ENCODE measurements around the gene BLOC1S6. TPM values are rescaled to one million over a fixed set of nuclear protein-coding genes. Genes with fewer than 3 reads are reported as not detected.

BLOC1S6 gene
- total RNA-seq, 5 donors from 2014 or later (not counting 1 experiment from before 2014, with no cell fraction given): 37.5 to 59.5 (median 40.5) TPM

DNA sequence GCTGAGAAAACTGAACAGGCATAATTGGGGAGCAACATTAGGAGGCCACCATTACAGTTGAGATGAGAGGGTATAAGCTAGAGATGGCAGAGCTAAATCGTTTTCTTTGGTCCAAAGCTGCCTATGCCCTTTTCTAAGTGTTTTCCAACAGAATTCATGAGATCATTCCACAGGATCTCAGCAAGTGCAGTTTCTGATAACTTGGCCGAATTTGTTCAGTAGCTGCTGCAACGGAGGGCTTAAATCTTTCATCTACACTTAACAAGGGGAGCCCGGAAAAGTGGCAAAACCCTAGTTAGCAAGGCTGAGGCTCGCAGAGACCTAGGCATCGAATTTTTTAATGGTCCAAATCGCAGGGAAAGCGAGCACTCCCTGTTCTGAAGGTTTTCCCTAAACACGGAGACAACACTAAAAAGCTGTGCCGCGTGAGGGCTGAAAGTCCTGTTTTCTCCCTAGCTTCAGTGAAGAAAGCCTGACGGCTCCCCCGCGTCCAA, 531 bp upstream of the BLOC1S6 start:
- 0% methylated on average over 10 of the region's 14 CpGs for WGBS (ENCODE audit: insufficient coverage)
- ATAC-seq (replicated peaks in 1 of 4) (peak; percentile 19 to 26 (median 20)), DNase-seq (peak in 1 of 35 experiments; percentile 1)
- H3K36me3 ChIP-seq (ENCODE audit: control insufficient read depth in 2 of 2, extremely low read depth in 1 of 2, insufficient read depth in 1 of 2, low read length in 1 of 2): no peaks in the 10 kb centered on the region
- H3K27me3 Mint-ChIP-seq: no peaks in the 10 kb centered on the region
- peaks cover 36 to 46% (median 45%) of the 10 kb centered on the region in 3 donors for H3K4me1 Mint-ChIP-seq
- H3K27ac Mint-ChIP-seq: peak overlapping the region; percentile 100
- peak overlapping the region; percentile 96 to 100 (median 100) for H3K4me3 Mint-ChIP-seq
- no peaks in the 10 kb centered on the region for H3K9me3 Mint-ChIP-seq
- H3K27ac ChIP-seq (ENCODE audit: low read length): peak overlapping the region; percentile 97
- no peaks in the 10 kb centered on the region for H3K9me3 ChIP-seq
- peak overlapping the region; percentile 78 to 89 for H3K4me3 ChIP-seq (ENCODE audit: control insufficient read depth in 1 of 2, extremely low read depth in 1 of 2, low read length in 1 of 2)
- POLR2A ChIA-PET: interaction anchor here (0.6 to 2.8 kb wide), 10 partner anchors 8 to 422 kb away, joined by 3 to 13 read pairs (median 4); partner anchors contain the start of gene SQOR (in 1 of the 2)
- H3K27me3 ChIP-seq (replicated peaks in 1 of 2; ENCODE audit: control insufficient read depth in 2 of 2, extremely low read depth in 1 of 2, insufficient read depth in 2 of 2, low read length in 1 of 2): no peaks in the 10 kb centered on the region
- H3K36me3 Mint-ChIP-seq: no peaks in the 10 kb centered on the region
- CTCF ChIA-PET: interaction anchor here (0.6 to 2.4 kb wide), 16 partner anchors 15 to 418 kb away, joined by 3 to 16 read pairs (median 3); partner anchors contain the start of gene SQOR (in 1 of the 2)
- peaks cover 21 to 25% of the 10 kb centered on the region in 2 experiments for H3K4me1 ChIP-seq (ENCODE audit: control insufficient read depth in 1 of 2, extremely low read depth in 1 of 2, insufficient read depth in 2 of 2, low read length in 2 of 2)

DNA sequence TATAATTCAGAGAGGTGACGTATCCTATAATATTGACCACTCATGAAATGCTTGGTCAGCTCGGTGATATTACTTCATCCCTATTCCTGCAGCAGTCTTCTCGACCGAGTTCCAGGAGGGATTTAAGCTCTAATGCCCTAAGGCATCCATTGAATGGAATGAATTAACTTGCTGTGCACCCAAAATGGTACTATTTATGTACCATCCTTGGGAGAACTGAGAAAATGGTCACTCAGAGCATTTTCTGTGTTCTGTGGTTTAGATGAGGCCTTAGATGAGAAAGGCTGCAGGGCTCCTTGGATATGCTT, 638 bp downstream of the BLOC1S6 start:
- Mint-ChIP-seq H3K27me3 (no peaks in the 10 kb centered on the region), H3K36me3 (peaks cover 4% of the 10 kb centered on the region), H3K4me3 (peak overlapping the region; percentile 96 to 100 (median 100)), H3K9me3 (no peaks in the 10 kb centered on the region), H3K4me1 (peaks cover 36 to 56% (median 54%) of the 10 kb centered on the region in 3 donors), H3K27ac (peak overlapping the region; percentile 100)
- DNase-seq (no peak), ATAC-seq (replicated peaks in 1 of 4) (no peak)
- peaks cover 0 to 10% of the 10 kb centered on the region in 2 donors for H3K36me3 ChIP-seq (ENCODE audit: control insufficient read depth in 2 of 2, extremely low read depth in 1 of 2, insufficient read depth in 1 of 2, low read length in 1 of 2)
- CTCF ChIA-PET: interaction anchor here (0.7 to 2.4 kb wide), 10 partner anchors 15 to 470 kb away, joined by 3 to 16 read pairs (median 4); no protein-coding TSS in a partner anchor
- H3K4me3 ChIP-seq (ENCODE audit: control insufficient read depth in 1 of 2, extremely low read depth in 1 of 2, low read length in 1 of 2): peak overlapping the region; percentile 78 to 89
- peaks cover 21 to 27% of the 10 kb centered on the region in 2 experiments for H3K4me1 ChIP-seq (ENCODE audit: control insufficient read depth in 1 of 2, extremely low read depth in 1 of 2, insufficient read depth in 2 of 2, low read length in 2 of 2)
- no peaks in the 10 kb centered on the region for H3K9me3 ChIP-seq
- WGBS (ENCODE audit: insufficient coverage): 0% methylated on average over 3 of the region's 4 CpGs
- no peaks in the 10 kb centered on the region for H3K27me3 ChIP-seq (replicated peaks in 1 of 2; ENCODE audit: control insufficient read depth in 2 of 2, extremely low read depth in 1 of 2, insufficient read depth in 2 of 2, low read length in 1 of 2)
- POLR2A ChIA-PET: interaction anchor here (0.6 to 2.8 kb wide), 5 partner anchors 19 to 388 kb away, joined by 3 to 8 read pairs (median 4); partner anchors contain the start of gene SQOR (in 1 of the 2)
- peak overlapping the region; percentile 97 for H3K27ac ChIP-seq (ENCODE audit: low read length)

DNA sequence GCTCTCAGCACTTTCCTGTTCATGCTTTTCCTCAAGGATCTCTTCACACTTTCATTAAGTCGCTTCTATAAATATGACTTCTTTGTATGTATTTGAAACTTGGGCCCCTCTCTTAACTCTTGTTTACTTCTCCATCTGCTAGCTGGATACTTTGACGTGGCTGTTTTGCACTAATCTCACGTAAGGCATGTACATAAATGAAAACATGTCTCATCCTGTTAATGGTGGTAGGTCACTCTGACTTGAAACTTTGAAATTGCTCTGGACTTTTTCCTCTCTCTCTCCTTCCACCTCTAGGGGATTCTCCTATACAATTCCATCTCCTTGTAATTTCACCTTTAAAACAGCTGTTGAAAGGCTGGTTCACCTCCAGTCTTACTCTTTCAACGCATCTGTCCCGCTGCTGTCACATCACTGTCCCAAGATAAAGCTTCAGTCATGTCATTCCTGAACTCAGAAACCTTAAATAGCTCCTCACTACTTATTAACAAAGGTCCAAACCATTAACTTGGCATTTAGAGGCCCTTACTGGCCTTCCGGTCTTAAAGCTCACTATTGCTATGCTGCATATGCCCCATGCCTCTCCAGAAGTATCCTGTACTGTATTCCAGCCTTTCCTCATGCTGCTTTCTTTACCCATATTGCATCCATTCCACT, 1.2 kb downstream of the BLOC1S6 start:
- ChIA-PET POLR2A (interaction anchor here (0.6 to 2.8 kb wide), 5 partner anchors 19 to 186 kb away, joined by 3 to 8 read pairs (median 3); partner anchors contain the start of gene SQOR (in 1 of the 2)), CTCF (interaction anchor here (0.6 to 2.4 kb wide), 10 partner anchors 15 to 470 kb away, joined by 3 to 16 read pairs (median 4); no protein-coding TSS in a partner anchor)
- Mint-ChIP-seq H3K4me3 (peak overlapping the region; percentile 96 to 100 (median 100)), H3K27me3 (no peaks in the 10 kb centered on the region), H3K9me3 (no peaks in the 10 kb centered on the region), H3K36me3 (peaks cover 5% of the 10 kb centered on the region), H3K4me1 (peaks cover 36 to 57% (median 55%) of the 10 kb centered on the region in 3 donors), H3K27ac (peak overlapping the region; percentile 100)
- Histone ChIP-seq H3K4me3 (ENCODE audit: control insufficient read depth in 1 of 2, extremely low read depth in 1 of 2, low read length in 1 of 2) (peak overlapping the region; percentile 78 to 89), H3K4me1 (ENCODE audit: control insufficient read depth in 1 of 2, extremely low read depth in 1 of 2, insufficient read depth in 2 of 2, low read length in 2 of 2) (peaks cover 21 to 27% of the 10 kb centered on the region in 2 experiments), H3K9me3 (no peaks in the 10 kb centered on the region), H3K27me3 (replicated peaks in 1 of 2; ENCODE audit: control insufficient read depth in 2 of 2, extremely low read depth in 1 of 2, insufficient read depth in 2 of 2, low read length in 1 of 2) (no peaks in the 10 kb centered on the region), H3K27ac (ENCODE audit: low read length) (peak overlapping the region; percentile 97), H3K36me3 (ENCODE audit: control insufficient read depth in 2 of 2, extremely low read depth in 1 of 2, insufficient read depth in 1 of 2, low read length in 1 of 2) (peaks cover 0 to 13% of the 10 kb centered on the region in 2 donors)
- 88% methylated on average over 3 of the region's 6 CpGs for WGBS (ENCODE audit: insufficient coverage)
- peak in 1 of 35 experiments; percentile 12 for DNase-seq
- no peak for ATAC-seq (replicated peaks in 1 of 4)

- Mint-ChIP-seq H3K4me3 (peak overlapping the region; percentile 96 to 100 (median 100)), H3K36me3 (peaks cover 12% of the 10 kb centered on the region), H3K4me1 (peaks cover 41 to 62% (median 59%) of the 10 kb centered on the region in 3 donors), H3K27ac (no peak overlapping the region), H3K9me3 (no peaks in the 10 kb centered on the region), H3K27me3 (no peaks in the 10 kb centered on the region)
- 86% methylated on average over 1 of the region's 5 CpGs for WGBS (ENCODE audit: insufficient coverage)
- Histone ChIP-seq H3K4me3 (ENCODE audit: control insufficient read depth in 1 of 2, extremely low read depth in 1 of 2, low read length in 1 of 2) (no peak overlapping the region), H3K36me3 (ENCODE audit: control insufficient read depth in 2 of 2, extremely low read depth in 1 of 2, insufficient read depth in 1 of 2, low read length in 1 of 2) (peaks cover 0 to 14% of the 10 kb centered on the region in 2 donors), H3K27me3 (replicated peaks in 1 of 2; ENCODE audit: control insufficient read depth in 2 of 2, extremely low read depth in 1 of 2, insufficient read depth in 2 of 2, low read length in 1 of 2) (no peaks in the 10 kb centered on the region), H3K4me1 (ENCODE audit: control insufficient read depth in 1 of 2, extremely low read depth in 1 of 2, insufficient read depth in 2 of 2, low read length in 2 of 2) (peaks cover 21 to 27% of the 10 kb centered on the region in 2 experiments), H3K9me3 (no peaks in the 10 kb centered on the region), H3K27ac (ENCODE audit: low read length) (no peak overlapping the region)
- DNase-seq: no peak
- POLR2A ChIA-PET: no interaction called here
- no peak for ATAC-seq (replicated peaks in 1 of 4)
- CTCF ChIA-PET: interaction anchor here in 1 of 2 donors (0.6 to 0.9 kb wide), 3 partner anchors 14 to 58 kb away, joined by 3 to 4 read pairs (median 4); no protein-coding TSS in a partner anchor
Observed at GRCh38 chr15:45589256-45589655, 2.1 kb downstream of the BLOC1S6 start.

DNA sequence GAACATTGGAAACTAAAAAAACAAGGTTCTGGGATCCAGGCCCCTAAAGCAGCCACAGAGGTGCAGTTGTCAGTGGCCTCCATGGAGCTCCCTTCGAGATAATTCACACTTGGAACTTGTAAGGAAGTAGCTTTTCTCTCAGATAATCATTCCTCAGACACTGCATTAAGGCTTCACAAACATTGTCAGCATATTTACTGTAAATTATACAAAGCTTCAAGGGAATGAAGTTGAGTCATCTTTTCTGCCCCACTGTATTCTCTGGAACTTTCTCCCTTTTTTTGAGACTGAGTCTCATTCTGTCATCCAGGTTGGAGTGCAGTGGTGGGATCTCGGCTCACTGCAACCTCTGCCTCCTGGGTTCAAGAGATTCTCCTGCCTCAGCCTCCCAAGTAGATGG, 7.1 kb downstream of the BLOC1S6 start:
- DNase-seq: no peak
- Histone ChIP-seq H3K4me3 (ENCODE audit: control insufficient read depth in 1 of 2, extremely low read depth in 1 of 2, low read length in 1 of 2) (no peak overlapping the region), H3K27ac (ENCODE audit: low read length) (no peak overlapping the region), H3K27me3 (replicated peaks in 1 of 2; ENCODE audit: control insufficient read depth in 2 of 2, extremely low read depth in 1 of 2, insufficient read depth in 2 of 2, low read length in 1 of 2) (no peaks in the 10 kb centered on the region), H3K9me3 (no peaks in the 10 kb centered on the region), H3K4me1 (ENCODE audit: control insufficient read depth in 1 of 2, extremely low read depth in 1 of 2, insufficient read depth in 2 of 2, low read length in 2 of 2) (peaks cover 0 to 4% of the 10 kb centered on the region in 2 experiments), H3K36me3 (ENCODE audit: control insufficient read depth in 2 of 2, extremely low read depth in 1 of 2, insufficient read depth in 1 of 2, low read length in 1 of 2) (peaks cover 6 to 18% of the 10 kb centered on the region in 2 donors)
- ChIA-PET CTCF (interaction anchor here (0.7 to 1.1 kb wide), 6 partner anchors 13 to 194 kb away, joined by 3 to 5 read pairs (median 3); no protein-coding TSS in a partner anchor), POLR2A (interaction anchor here in 1 of 2 donors (0.5 kb wide), 1 partner anchor 43 kb away, joined by 3 read pairs; no protein-coding TSS in a partner anchor)
- Mint-ChIP-seq H3K27ac (no peak overlapping the region), H3K4me1 (peaks cover 20 to 34% (median 32%) of the 10 kb centered on the region in 3 donors), H3K9me3 (no peaks in the 10 kb centered on the region), H3K27me3 (no peaks in the 10 kb centered on the region), H3K4me3 (no peak overlapping the region), H3K36me3 (peaks cover 30% of the 10 kb centered on the region)
- WGBS (ENCODE audit: insufficient coverage): no CpG with 5 or more reads among the region's 2 CpGs
- no peak for ATAC-seq (replicated peaks in 1 of 4)
